Upper lobe of left lung (tissue), 4 donors: ENCODE data around the gene GRB10.

Experiments
- CTCF ChIP-seq, 6 experiments: fragments of 450-650 bp in 4 of 6; fragments of 200-600 bp in 2 of 6; sonication (generic) in 2 of 6; IDR thresholded peaks; one replicate each; pipeline ENCODE4 v1.5.1; 2016 to 2019; ENCODE audit warnings: antibody characterized with exemption in 6 of 6
- POLR2A ChIP-seq, 4 donors: fragments of 450-650 bp; IDR thresholded peaks; one replicate each; pipeline ENCODE4 v1.5.1; 2016 to 2017; ENCODE audit warnings: antibody characterized with exemption in 4 of 4, mild to moderate bottlenecking in 2 of 4

GRCh38 chr7:50817561-50817960, 34.9 kb upstream of the GRB10 start:
- TF ChIP-seq CTCF (IDR thresholded peaks at IDR 0.05) = no peak
- TF ChIP-seq POLR2A (IDR thresholded peaks at IDR 0.05) = no peak
